Diencephalon (tissue), 1 donor: ENCODE results near the gene LRRN3. TPM values are rescaled to one million over a fixed set of nuclear protein-coding genes. Genes with fewer than 3 reads are reported as not detected.

Source experiments
- total RNA-seq: library from RNA; depleted of rRNA; stranded (reverse); fragments of >200 nt; gene quantifications from one replicate; pipeline ENCODE4 v1.2.3, GENCODE V29; 2014

LRRN3 gene
- total RNA-seq = 140 TPM

DNA sequence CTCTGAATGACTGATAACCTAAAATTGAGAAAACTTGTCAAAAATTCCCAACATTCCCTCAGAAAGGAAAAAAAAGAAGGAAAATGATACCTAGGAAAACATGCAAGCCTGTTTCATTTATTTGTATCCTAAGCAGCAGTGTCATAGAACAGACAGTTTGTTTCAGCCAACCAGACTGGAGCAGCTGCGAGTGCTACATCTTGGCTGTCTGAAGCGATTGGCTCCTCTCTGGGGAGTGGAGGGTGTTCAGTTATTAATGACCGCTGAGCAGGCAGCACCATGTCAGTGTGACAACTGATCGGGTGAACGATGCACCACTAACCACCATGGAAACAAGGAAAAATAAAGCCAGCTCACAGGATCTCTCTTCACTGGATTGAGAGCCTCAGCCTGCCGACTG is at the start of gene LRRN3:
Gene LRRN3 (plus strand): TSS at position 282 of the 400 bp plus-strand sequence. CDS start 31,646 bp downstream, outside the sequence.

